IPS DF 4.7 (cell line): ENCODE measurements around the gene CHRM1.

Experiments
- DNase-seq: peaks from one replicate; pipeline ENCODE4 v3.0.0-alpha.2; 2013; ENCODE audit warnings: low spot score; ENCODE audit errors: extremely low read depth

Gene CHRM1

DNA sequence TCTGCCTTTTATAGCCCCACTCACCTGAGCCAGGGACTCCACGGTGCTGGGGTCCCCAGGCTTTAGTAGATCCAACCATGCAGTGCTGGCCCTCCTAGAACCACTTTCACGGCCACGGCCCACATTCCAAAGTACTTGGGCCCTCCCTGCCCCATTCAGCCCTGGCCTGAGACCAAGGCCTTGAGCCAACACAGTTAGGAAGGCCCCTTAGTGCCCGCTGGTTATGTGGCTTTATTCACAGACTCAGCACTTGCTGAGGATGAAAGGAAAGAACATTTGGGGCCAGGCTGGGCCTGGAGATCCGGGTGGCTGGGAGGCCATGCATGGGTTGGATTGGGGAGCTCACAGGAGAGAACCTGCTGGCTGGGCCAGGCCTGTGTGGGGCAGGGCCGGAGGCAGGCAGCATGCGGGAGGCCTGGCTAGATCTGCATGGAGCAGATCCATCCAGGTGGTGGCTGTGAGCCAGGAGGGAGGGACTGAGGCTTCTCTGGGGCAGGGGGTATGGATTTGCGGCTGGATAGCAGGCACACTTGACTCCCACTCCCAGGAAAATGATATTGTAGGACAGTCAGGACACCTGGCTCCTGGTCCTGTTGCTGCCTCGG, 12.6 kb downstream of the CHRM1 start:
- DNase-seq = no peak

DNA sequence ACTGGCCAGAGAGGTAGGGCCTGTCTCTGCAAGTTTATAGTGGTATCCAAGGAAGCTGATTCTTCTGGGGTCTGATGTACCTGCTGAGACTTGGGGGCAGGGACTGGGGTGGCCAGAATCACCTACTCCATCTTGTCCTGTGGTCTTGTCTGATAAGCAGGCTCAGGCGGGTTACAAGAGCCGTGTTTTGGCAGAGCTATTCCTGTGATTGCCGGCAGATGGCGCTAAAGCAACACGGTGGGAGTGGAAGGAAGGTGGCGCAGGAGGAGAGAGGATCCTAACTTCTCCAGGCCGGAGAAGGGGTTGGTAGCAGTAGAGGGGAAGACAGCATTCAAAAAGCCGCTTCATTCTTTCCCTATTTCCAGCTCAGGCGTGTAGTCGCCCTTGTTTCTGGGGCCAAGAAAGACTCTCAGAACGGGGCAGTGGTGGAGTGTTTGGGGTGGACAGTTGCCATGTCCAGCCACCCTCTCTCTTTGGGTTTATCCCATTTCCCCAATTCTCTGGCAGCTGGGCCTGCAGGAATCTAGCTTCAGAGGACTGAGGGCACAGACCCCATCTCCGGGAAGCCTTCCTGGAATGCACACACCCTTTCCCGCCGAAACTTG, 15.1 kb downstream of the CHRM1 start:
- no peak for DNase-seq

DNA sequence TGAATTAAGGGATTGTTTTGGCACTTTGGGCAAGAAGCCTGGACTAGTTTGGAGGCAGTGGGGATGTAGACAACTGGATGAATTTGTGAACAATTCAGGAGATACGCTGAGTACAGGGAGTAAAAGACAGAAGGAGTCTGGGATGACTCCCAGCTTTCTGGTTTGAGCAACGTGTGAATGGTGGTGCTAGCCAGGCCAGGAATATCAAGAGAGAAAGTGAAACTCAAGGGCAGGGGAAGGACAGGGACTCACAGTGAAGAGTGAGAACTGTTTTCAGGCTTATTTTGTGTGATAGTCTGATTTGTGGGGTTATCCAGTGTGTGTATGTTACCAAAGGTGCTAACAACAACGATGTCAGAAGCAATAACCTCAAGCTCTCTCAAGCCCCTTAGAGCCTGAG, 15.9 kb downstream of the CHRM1 start:
- DNase-seq = no peak

DNA sequence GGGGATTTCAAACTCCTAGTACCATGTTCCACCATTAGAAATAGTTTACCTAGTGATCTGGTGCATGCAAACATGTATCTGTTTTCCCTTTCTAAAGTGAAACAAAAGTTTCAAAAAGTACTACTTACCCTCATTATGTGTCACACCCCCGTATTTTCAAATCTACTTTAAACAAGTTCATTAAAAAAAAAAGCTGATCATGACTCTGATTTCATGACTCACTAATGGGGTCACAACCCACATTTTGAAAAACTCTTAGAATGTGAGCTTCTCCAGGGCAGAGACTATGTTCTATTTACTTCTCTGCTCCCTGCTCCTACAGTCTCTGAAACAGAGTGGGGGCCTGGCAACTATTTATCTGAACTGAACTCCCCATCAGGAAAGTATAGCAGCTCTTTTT, 18.2 kb downstream of the CHRM1 start:
- DNase-seq = no peak

DNA sequence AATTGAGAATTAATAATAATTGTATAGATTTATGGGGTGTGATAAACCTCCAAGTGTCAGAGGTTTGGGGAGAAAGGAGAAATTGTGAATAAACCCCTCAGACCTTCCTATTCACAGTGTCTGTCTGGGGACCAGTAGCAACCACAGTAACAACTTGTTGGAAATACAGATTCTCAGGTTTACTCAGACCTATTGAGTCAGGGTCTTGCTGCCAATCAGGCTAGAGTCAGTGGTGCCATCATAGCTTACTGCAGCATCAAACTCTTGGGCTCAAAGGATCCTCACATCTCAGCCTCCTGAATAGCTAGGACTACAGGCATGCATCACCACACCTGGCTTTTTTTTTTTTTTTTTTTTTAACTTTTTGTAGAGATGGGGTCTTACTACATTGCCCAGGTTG, 23.1 kb downstream of the CHRM1 start:
- no peak for DNase-seq

DNA sequence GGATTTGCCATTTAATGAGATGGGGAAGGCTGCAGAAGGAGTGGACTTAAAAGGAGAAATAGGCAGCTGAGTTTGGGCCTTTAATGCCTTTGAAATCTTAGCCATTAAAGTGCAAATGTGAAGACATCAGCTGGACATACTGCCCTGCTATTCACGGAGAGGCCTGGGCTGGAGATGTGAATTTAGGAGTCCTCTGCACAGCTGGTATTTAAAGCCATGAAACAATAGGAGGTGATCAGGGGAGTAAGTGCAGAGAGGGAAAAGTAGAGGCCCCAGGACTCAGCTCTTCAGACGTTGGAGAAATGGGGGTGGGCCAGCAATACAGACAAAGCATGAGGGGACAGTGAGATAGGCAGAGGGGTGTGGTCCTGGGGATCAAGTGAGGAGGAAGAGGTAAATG, 23.9 kb downstream of the CHRM1 start:
- no peak for DNase-seq

DNA sequence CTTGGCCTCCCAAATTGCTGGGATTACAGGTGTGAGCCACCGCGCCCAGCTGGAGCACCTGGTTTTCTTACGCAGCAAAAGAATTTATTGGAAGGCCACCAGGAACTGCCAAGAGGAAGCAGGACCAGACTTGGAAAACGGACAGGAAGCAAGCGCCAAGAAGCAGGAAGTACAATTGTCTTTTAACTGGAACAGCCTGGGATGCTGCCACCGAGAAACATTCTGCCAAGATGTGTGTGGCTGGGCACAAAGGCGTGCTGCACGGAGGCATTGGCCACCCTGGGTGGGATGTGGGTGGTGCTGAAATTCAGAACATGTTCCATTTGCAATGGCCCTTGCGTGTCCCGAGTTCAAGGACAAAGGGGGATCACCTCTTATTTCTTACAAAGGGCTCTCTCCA, 25.1 kb downstream of the CHRM1 start:
- DNase-seq = no peak

DNA sequence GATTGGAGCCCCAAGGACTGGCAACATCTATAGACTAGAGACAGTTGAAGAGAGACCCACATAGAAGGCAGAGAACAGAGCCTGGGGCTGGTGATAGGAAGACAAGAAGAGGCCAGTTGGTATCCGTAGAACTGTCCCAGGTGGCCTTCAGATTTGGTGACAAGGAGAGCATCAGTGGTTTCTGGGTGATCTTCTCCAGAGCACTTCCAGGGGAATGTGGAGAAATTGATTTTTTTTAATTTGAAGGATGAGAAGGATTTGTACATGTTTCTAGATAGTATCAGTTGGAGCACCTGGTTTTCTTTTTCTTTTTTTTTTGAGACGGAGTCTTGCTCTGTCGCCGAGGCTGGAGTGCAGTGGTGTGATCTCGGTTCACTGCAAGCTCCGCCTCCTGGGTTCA, 25.7 kb downstream of the CHRM1 start:
- no peak for DNase-seq

DNA sequence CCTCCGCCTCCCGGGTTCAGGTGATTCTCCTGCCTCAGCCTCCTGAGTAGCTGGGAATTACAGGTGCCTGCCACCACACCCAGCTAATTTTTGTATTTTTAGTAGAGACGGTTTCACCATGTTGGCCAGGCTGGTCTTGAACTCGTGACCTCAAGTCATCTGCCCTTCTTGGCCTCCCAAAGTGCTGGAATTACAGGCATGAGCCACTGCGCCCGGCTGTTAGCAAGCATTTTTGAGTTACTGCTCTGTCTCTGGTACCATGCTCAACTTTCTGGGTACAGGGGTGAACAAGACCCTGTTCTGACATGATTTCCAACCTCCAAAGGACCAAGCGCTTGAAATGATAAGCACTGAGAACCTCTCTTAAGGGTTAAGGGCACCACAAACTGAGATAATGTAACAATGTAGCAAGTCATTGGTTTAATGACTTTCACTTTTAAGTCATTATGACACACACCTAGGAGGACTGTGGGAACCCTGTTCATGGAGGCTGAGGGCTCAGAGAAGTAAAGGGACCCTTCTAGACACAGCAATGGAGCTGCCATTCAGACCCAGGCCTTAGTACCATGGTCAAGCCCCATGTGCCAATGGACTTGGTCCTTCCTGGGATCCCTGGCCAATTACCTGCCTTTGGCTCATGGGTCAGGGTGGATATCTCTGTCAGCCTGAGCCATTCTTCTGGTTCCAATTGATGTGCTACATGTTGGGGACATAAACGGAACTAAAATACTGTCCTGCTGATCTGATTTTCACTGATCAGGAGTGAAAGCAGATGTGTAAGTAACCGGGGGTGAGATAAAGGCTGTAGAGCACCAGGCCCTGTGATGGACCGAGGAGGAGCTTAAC, 28.9 kb downstream of the CHRM1 start:
- DNase-seq = no peak

DNA sequence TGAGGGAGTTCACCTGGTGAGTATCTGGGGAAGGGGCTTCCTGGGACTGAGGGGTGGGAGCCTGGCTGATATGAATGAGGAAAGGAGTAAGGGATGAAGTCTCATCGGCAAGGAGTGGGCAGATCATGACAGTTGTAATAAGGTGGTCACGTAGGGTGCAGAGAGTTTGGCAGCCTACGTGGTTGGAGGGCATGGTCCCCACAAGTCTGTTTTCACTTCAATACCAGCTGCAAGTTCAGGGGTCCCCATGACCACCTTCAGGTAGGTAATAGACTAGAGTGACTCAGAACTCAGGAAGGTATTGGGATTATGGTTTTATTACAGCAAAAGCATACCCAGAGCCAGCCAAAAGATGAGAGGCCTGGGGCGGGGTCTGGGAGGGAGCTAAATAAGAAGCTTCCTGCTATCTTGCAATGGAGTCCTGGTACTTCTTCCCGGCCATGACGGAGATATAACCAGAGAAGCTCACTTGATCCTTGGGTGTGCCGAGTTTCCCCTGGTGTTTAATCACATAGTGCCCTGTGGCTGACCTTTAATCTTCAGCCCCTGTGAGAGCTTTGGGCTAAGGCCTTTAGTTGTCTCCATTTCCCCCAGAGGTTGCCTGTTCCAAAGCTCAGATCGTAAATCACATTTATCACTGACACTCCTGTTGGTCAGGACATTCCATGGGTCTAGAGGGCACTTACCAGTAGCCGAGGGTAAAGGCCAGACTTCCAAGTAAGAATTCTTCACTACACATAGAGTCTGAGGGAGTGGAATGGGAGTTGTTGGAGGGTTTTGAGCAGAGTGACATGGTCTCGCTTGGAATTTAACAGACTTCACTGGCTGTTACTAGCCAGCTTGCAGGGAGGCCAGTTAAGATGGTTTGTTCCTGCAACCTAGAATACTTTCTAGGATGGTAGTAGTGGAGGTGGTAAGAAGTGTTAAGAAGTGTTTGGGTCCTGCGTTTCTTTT, 31.4 kb downstream of the CHRM1 start:
- no peak for DNase-seq

DNA sequence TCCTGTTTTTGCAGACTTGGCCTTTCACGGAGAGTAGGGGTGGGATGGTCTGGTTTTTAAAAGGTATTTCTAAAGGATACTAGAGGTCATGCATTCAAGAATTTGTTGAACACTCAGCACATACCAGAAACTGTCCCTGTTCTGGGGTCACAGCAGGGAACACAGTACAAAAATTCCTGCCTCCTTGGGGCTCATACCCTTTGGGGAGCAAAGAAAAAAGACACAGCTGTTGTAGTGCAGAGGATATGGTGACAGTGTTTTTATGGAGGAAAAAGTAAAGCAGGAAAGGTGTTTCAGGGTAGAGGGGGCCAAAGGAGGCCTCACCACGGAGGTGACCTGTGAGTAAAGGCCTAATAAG, 32.1 kb downstream of the CHRM1 start:
- no peak for DNase-seq

DNA sequence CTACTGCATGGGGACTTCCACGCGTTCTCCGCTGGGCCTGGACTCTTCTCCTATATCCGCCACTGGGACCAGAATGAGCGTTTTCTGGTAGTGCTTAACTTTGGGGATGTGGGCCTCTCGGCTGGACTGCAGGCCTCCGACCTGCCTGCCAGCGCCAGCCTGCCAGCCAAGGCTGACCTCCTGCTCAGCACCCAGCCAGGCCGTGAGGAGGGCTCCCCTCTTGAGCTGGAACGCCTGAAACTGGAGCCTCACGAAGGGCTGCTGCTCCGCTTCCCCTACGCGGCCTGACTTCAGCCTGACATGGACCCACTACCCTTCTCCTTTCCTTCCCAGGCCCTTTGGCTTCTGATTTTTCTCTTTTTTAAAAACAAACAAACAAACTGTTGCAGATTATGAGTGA, 32.8 kb downstream of the CHRM1 start:
- DNase-seq = no peak

DNA sequence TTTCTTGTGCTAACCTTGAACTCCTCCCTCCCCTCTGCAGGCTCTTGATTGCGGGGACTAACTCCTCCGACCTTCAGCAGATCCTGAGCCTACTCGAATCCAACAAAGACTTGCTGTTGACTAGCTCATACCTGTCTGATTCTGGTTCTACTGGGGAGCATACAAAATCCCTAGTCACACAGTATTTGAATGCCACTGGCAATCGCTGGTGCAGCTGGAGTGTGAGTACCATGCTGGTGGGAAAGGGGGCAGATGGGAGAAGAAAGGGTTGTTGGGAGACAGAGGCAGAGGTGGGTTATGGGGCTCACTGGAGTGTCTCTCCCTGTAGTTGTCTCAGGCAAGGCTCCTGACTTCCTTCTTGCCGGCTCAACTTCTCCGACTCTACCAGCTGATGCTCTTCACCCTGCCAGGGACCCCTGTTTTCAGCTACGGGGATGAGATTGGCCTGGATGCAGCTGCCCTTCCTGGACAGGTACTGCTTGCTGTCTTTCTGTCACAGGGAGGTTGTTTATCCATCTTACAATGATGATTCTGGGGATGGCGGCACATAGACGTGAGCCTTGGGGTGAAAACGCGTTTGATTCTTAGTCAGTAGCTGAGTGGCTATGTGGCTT, 35.9 kb downstream of the CHRM1 start:
- no peak for DNase-seq

DNA sequence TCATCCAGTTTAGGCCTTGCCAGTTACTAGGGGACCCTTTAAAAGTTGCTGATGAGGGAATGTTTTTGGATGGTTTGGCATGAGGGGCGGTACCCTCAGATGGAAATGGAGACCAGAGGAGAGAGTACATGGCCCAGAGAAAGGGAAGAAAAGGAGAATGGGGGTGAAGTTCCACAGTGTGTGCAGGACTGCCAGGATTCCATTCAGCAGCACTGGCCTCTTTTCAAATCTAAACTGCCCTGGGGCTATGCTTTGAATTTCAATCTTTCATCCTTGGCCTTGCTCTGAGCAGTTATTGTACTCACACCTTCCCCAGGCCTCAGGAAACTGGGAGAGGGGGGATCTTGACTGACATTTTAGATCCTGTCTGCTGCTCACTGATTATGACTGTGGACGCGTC, 37.5 kb downstream of the CHRM1 start:
- no peak for DNase-seq

DNA sequence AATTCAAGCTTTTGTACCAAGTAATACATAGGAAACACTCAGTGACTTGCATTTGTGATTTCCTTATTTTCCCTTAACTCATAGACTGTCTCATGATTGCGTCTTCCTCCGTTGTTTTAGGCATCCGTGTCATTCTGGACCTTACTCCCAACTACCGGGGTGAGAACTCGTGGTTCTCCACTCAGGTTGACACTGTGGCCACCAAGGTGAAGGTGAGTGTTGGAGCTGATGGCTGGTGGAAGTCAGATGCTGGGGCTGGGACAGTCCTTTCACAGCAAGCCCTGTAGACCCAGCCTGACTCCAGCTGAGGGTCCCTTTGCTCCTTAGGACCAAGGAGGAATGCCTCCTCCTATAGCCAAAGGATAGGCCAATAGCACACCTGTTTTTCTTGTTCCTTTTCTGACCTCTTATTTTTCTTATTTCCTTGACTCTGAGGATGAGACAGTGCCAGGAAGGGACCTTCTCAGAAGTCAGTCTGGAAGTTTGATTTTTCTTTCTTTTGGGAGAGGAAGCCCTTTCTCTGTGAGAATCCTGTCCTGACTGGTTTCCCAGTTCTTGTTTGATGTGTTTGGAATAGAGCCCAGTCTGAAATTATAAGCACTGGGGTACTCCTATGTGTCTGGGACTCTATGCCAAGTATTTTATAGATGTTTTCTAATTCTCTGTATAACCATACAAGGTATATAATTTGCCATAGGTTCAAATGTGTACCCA, 38.2 kb downstream of the CHRM1 start:
- no peak for DNase-seq

DNA sequence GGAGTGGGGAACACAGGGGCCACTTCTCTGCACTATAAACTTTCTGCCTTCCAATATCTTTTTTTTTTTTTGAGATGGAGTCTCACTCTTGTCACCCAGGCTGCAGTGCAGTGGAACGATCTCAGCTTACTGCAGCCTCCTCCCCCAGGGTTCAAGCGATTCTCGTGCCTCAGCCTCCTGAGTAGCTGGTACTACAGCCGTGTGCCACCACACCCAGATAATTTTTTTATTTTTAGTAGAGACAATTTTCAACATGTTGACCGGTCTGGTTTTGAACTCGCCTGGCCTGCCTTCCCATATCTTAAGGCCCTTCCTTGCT, 38.8 kb downstream of the CHRM1 start:
- no peak for DNase-seq

DNA sequence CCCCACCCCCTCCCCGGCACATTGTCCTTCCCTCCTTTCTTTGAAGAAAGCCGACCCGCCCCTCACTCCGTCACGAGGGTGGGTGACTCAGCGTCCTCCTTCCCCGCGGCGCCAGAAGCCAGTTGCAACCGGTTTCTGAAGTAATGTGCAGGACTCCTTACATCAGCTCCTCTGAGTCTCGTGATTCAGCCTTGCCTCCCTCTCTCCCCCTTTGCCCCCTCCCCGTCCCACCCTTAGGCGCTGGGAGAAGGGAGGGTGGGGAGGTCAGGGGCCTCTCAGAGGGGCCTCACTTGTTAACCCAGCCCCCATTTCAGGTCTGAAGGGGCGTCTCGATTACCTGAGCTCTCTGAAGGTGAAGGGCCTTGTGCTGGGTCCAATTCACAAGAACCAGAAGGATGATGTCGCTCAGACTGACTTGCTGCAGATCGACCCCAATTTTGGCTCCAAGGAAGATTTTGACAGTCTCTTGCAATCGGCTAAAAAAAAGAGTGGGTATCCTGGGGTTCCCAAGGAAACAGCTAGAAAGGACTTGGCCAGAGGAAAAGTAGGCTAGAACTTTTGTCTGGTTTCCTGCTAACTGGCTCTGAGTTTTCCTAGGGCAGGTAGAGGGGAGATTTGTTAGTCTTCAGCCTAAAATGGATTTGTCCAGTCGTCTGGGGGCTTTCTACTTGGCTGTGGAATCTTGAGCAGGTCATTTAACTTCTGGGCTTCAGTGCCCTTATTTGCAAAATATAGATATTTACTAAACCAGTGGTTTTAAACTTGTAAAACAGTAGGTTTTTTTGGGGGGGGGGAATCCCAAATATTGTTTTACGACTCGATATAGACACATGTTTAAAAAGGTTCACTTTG, 39.4 kb downstream of the CHRM1 start:
- DNase-seq = no peak

DNA sequence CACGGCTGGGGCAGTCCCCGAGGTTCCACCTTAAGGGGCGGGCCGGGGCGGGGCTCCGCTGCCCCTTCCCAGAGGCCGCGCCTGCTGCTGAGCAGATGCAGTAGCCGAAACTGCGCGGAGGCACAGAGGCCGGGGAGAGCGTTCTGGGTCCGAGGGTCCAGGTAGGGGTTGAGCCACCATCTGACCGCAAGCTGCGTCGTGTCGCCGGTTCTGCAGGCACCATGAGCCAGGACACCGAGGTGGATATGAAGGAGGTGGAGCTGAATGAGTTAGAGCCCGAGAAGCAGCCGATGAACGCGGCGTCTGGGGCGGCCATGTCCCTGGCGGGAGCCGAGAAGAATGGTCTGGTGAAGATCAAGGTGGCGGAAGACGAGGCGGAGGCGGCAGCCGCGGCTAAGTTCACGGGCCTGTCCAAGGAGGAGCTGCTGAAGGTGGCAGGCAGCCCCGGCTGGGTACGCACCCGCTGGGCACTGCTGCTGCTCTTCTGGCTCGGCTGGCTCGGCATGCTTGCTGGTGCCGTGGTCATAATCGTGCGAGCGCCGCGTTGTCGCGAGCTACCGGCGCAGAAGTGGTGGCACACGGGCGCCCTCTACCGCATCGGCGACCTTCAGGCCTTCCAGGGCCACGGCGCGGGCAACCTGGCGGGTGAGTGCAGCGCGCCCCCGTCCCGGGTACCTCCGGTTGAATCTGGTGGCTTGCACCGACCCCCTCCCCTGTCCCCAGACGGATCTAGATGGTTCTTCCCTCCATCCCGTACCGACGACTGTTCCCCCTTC, 40.2 kb downstream of the CHRM1 start, which contains the start of gene SLC3A2:
SLC3A2 (plus strand) TSS at position 94 of the 776 bp plus-strand sequence; CDS start at position 222, 128 bp downstream.
- DNase-seq = no peak

DNA sequence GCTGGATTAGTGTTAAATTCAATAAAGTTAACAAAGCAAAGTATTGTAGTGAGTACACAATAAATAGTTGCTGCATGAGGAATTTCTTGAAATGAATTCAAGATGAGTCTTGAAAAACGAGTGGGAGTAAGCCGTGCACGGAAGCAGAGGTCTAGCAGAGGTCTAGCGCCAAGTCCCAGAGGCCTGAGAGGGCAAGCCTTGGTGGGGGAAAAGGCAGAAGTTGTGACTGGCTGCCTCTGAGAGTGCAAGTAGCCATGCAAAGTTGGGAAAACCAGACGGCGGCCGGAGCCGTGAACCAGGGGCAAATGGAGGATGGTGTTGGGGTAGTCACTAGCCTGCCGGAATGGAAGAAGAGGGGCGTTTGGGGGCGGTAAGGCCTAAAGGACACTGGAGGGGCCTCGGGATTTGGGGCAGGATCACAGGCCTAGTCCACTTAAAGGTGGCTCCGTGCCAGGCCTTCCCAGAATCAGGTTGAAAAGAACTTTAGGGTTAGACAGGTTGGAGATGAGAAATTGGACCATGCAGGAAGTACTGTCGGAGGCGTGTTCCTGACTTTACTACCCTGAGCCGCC, 40.8 kb downstream of the CHRM1 start:
- no peak for DNase-seq
